IPS-NIHi7 (cell line): ENCODE results near the gene RERE.

Source experiments
- DNase-seq: peaks from one replicate; pipeline ENCODE4 v3.0.0; 2012; ENCODE audit warnings: mixed read lengths; ENCODE audit errors: extremely low spot score

Gene RERE

DNA sequence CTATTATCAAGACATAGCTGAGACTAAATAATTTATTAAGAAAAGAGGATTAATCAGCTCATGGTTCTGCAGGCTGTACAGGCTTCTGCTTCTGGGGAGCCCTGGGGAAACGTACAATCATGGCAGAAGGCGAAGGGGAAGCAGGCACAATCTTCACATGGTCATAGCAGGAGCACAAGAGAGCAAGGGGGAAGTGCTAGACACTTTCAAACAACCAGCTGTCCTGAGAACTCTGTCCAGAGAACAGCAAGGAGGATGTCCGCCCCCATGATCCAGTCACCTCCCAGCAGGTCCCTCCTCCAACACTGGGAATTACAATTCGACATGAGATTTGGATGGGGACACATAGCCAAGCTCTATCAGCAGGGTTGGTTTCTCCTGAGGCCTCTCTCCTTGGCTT, 509.8 kb downstream of the RERE start:
- no peak for DNase-seq

GRCh38 chr1:8303876-8304275, 513.6 kb downstream of the RERE start:
- no peak for DNase-seq

DNA sequence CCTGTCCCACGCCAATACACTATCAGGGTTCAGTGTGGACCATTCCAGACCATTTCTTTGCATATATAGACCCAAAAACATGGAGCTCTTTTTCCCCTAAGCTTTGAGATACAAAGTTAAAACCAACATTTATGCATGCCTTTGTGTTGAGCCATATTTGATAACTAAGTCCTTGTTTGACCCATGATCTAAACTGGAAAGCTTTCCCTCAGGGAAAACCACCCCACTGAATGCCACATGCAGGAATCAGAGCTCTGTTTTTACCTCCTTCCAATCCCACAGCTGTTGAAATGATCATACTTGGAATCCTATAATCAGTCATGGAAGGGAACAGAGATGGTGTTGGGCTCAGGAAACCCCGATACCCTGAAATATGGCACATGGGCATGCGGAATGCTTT, 514.3 kb downstream of the RERE start:
- DNase-seq, result no peak
